Measurements from ENCODE around the gene SOS1.

GRCh38 chr2:38966006-38966405, 154.8 kb downstream of the SOS1 start:
- TF ChIP-seq, protein P1, sequence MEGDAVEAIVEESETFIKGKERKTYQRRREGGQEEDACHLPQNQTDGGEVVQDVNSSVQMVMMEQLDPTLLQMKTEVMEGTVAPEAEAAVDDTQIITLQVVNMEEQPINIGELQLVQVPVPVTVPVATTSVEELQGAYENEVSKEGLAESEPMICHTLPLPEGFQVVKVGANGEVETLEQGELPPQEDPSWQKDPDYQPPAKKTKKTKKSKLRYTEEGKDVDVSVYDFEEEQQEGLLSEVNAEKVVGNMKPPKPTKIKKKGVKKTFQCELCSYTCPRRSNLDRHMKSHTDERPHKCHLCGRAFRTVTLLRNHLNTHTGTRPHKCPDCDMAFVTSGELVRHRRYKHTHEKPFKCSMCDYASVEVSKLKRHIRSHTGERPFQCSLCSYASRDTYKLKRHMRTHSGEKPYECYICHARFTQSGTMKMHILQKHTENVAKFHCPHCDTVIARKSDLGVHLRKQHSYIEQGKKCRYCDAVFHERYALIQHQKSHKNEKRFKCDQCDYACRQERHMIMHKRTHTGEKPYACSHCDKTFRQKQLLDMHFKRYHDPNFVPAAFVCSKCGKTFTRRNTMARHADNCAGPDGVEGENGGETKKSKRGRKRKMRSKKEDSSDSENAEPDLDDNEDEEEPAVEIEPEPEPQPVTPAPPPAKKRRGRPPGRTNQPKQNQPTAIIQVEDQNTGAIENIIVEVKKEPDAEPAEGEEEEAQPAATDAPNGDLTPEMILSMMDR (IDR thresholded peaks at IDR 0.05) = no peak
- TF ChIP-seq POLR2A (IDR thresholded peaks at IDR 0.05) = no peak

Measured in Peyer's patch (tissue), 4 donors.